Lower leg skin (tissue), 3 donors: ENCODE measurements around the gene ATP4A.

Experiments
- POLR2A ChIP-seq, 2 donors: fragments of 450-650 bp; IDR thresholded peaks; one replicate each; pipeline ENCODE4 v1.6.1; 2016 to 2017; ENCODE audit warnings: antibody characterized with exemption in 2 of 2, mild to moderate bottlenecking in 1 of 2, moderate library complexity in 1 of 2
- TF ChIP-seq, protein P1 (sequence below), 3 donors: fragments of 450-650 bp; IDR thresholded peaks; one replicate each; pipeline ENCODE4 v1.5.1; 2016; ENCODE audit warnings: antibody characterized with exemption in 3 of 3, mild to moderate bottlenecking in 3 of 3, moderate library complexity in 2 of 3

DNA sequence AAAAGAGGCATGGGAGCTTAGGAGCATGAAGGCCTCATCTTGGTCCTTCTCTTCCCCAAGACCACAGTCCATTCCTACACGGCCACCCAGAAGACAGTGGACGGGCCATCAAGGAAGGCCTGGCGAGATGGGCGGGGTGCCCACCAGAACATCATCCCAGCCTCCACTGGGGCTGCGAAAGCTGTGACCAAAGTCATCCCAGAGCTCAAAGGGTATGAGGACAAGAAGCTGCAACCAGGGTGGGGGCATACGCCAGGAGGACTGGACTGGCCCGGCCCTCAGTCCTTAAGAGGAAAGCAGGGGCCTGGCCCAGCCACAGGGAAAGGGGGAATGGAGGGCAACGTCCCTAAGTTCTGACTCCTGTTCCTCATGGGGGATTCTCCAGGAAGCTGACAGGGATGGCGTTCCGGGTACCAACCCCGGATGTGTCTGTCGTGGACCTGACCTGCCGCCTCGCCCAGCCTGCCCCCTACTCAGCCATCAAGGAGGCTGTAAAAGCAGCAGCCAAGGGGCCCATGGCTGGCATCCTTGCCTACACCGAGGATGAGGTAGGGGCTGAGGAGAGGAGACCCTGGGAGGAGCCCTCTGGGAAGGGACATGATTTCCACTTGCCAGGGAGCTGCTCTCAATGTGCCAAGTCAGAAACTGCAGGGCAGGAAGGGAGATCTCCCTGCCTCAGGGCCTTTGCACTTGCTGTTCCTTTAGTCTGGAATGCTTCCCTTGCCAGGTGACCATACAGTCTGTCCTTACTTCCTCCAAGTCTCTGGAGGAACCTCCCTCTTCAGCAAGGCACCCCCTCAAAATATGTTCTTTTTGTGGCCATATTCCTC lies 20.0 kb downstream of the ATP4A start:
- TF ChIP-seq POLR2A (IDR thresholded peaks at IDR 0.05), result no peak
- TF ChIP-seq, protein P1, sequence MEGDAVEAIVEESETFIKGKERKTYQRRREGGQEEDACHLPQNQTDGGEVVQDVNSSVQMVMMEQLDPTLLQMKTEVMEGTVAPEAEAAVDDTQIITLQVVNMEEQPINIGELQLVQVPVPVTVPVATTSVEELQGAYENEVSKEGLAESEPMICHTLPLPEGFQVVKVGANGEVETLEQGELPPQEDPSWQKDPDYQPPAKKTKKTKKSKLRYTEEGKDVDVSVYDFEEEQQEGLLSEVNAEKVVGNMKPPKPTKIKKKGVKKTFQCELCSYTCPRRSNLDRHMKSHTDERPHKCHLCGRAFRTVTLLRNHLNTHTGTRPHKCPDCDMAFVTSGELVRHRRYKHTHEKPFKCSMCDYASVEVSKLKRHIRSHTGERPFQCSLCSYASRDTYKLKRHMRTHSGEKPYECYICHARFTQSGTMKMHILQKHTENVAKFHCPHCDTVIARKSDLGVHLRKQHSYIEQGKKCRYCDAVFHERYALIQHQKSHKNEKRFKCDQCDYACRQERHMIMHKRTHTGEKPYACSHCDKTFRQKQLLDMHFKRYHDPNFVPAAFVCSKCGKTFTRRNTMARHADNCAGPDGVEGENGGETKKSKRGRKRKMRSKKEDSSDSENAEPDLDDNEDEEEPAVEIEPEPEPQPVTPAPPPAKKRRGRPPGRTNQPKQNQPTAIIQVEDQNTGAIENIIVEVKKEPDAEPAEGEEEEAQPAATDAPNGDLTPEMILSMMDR (IDR thresholded peaks at IDR 0.05), result no peak
